ENCODE data around the gene CA5B.
A peak's percentile ranks its signal among the peaks of the same experiment; 100 is the strongest.
"Not testable (repeated sequence)": the region's sequence is repeated elsewhere in the genome, so short reads cannot be mapped to it uniquely, and the experiment has no call there.

The CA5B gene

GRCh38 chrX:15747626-15748173 is 9.6 kb downstream of the CA5B start:
- no peak for DNase-seq

- no peak for DNase-seq
Measured at GRCh38 chrX:15748841-15749240, 10.8 kb downstream of the CA5B start.

GRCh38 chrX:15749642-15750610 is 11.9 kb downstream of the CA5B start:
- DNase-seq = peak in 1 of 58 donors; percentile 3

- no peak for DNase-seq
Measured at GRCh38 chrX:15750611-15751154, 12.6 kb downstream of the CA5B start.

GRCh38 chrX:15751155-15751819 is 13.2 kb downstream of the CA5B start:
- DNase-seq = no peak

- DNase-seq = no peak
Measured at GRCh38 chrX:15755091-15755490, 17.0 kb downstream of the CA5B start.

GRCh38 chrX:15758140-15758539 is 20.1 kb downstream of the CA5B start:
- no peak for DNase-seq

GRCh38 chrX:15759886-15760285 is 21.8 kb downstream of the CA5B start:
- DNase-seq = not testable (repeated sequence)

- DNase-seq = peak in 23 of 58 donors; percentile 0 to 34 (median 3)
Measured at GRCh38 chrX:15761564-15762191, 23.6 kb downstream of the CA5B start.

GRCh38 chrX:15769300-15769954 is 31.4 kb downstream of the CA5B start:
- no peak for DNase-seq

GRCh38 chrX:15781961-15782699 is 44.1 kb downstream of the CA5B start:
- no peak for DNase-seq

- DNase-seq = no peak
Measured at GRCh38 chrX:15785176-15785750, 47.2 kb downstream of the CA5B start.

GRCh38 chrX:15786915-15787314 is 48.8 kb downstream of the CA5B start:
- peak in 1 of 58 donors; percentile 2 for DNase-seq

- peak; percentile 2 to 93 (median 76) for DNase-seq
Measured at GRCh38 chrX:15789979-15790768, 52.1 kb downstream of the CA5B start, which contains the start of gene ZRSR2. Gene ZRSR2 (plus strand): TSS chrX:15790484. CDS start chrX:15790496, 12 bp downstream.

- DNase-seq = peak in 4 of 58 donors; percentile 0 to 67 (median 22)
Measured at GRCh38 chrX:15790769-15791290, 52.8 kb downstream of the CA5B start.

- no peak for DNase-seq
Measured at GRCh38 chrX:15797707-15798106, 59.6 kb downstream of the CA5B start.

GRCh38 chrX:15804563-15804962 is 66.5 kb downstream of the CA5B start:
- DNase-seq = no peak

- DNase-seq = no peak
Measured at GRCh38 chrX:15808254-15808653, 70.2 kb downstream of the CA5B start.
